WTC11 (cell line): ENCODE data around the gene PRKCE. TPM values are rescaled to one million over a fixed set of nuclear protein-coding genes. Genes with fewer than 3 reads are reported as not detected.

Experiments
- ATAC-seq: fragments of 200-7000 bp; cut with Tn5 transposase; 2 replicates; pipeline ENCODE4 v1.10.0; 2021; ENCODE audit warnings: mild to moderate bottlenecking, moderate library complexity
- CTCF ChIA-PET: fragments of 300-600 bp; sonication (Branson Sonifier 250); formaldehyde crosslinking; loops from one replicate; lab custom pipeline; 2021; ENCODE audit warnings: antibody characterized with exemption; lab: Charles Lee
- POLR2A ChIA-PET: fragments of 350-600 bp; sonication (Branson Sonifier 250); formaldehyde crosslinking; loops from one replicate; lab custom pipeline; 2021; ENCODE audit warnings: antibody characterized with exemption; lab: Charles Lee
- DNase-seq: peaks from one replicate; pipeline ENCODE4 v3.0.0; 2021; ENCODE audit warnings: low spot score
- H3K27ac Mint-ChIP-seq: 2 replicates; pipeline ENCODE4 v1.8.0; 2021; ENCODE audit warnings: mixed read lengths
- H3K27me3 Mint-ChIP-seq: 2 replicates; pipeline ENCODE4 v1.8.0; 2021; ENCODE audit warnings: low read depth, mild to moderate bottlenecking, moderate library complexity, mixed read lengths
- H3K36me3 Mint-ChIP-seq: 2 replicates; pipeline ENCODE4 v1.8.0; 2021; ENCODE audit warnings: mixed read lengths
- H3K4me1 Mint-ChIP-seq: 2 replicates; pipeline ENCODE4 v1.8.0; 2022; ENCODE audit warnings: mixed read lengths
- H3K4me3 Mint-ChIP-seq: 2 replicates; pipeline ENCODE4 v1.8.0; 2021; ENCODE audit warnings: mild to moderate bottlenecking, moderate library complexity, mixed read lengths
- H3K9me3 Mint-ChIP-seq: 2 replicates; pipeline ENCODE4 v1.8.0; 2021; ENCODE audit warnings: mixed read lengths
- ATF1 ChIP-seq: sonication (generic); formaldehyde crosslinking; IDR thresholded peaks from 2 replicates; pipeline ENCODE4 v1.8.1; 2023; ENCODE audit warnings: mild to moderate bottlenecking, moderate library complexity, missing genetic modification reagents
- GTF2I ChIP-seq: fragments of 250-450 bp; sonication (Bioruptor Pico); conservative IDR thresholded peaks from 2 replicates; pipeline ENCODE4 v1.4.0; 2021; ENCODE audit warnings: mild to moderate bottlenecking
- HMGA2 ChIP-seq: fragments of 250-450 bp; sonication (Bioruptor Pico); IDR thresholded peaks from 2 replicates; pipeline ENCODE4 v1.4.0; 2021; ENCODE audit warnings: mild to moderate bottlenecking, moderate library complexity
- KAT7 ChIP-seq: sonication (generic); formaldehyde crosslinking; IDR thresholded peaks from 2 replicates; pipeline ENCODE4 v1.8.1; 2023; ENCODE audit warnings: missing genetic modification reagents, mild to moderate bottlenecking, borderline replicate concordance
- MYBL2 ChIP-seq: sonication (generic); formaldehyde crosslinking; IDR thresholded peaks from 2 replicates; pipeline ENCODE4 v1.8.1; 2023; ENCODE audit warnings: mild to moderate bottlenecking, moderate library complexity, missing genetic modification reagents
- total RNA-seq: library from RNA; stranded (reverse); gene quantifications from 3 replicates; pipeline ENCODE4 v1.2.3, GENCODE V29; 2021
- TF ChIP-seq, protein P1 (sequence below): fragments of 250-450 bp; sonication (Bioruptor Pico); IDR thresholded peaks from 2 replicates; pipeline ENCODE4 v1.9.0; 2021; ENCODE audit warnings: mild to moderate bottlenecking
- TF ChIP-seq, protein P2 (sequence below): sonication (generic); formaldehyde crosslinking; IDR thresholded peaks from 2 replicates; pipeline ENCODE4 v1.8.0; 2023; ENCODE audit warnings: mild to moderate bottlenecking, missing genetic modification reagents
- TF ChIP-seq, protein P3 (sequence below): fragments of 200-600 bp; IDR thresholded peaks from 2 replicates; pipeline ENCODE4 v1.8.0; 2022; ENCODE audit warnings: antibody characterized with exemption
- TF ChIP-seq, protein P4 (sequence below): fragments of 250-450 bp; sonication (Bioruptor Pico); IDR thresholded peaks from 2 replicates; pipeline ENCODE4 v1.9.0; 2021; ENCODE audit warnings: mild to moderate bottlenecking
- TF ChIP-seq, protein P5 (sequence below): sonication (generic); formaldehyde crosslinking; IDR thresholded peaks from 2 replicates; pipeline ENCODE4 v1.8.1; 2023; ENCODE audit warnings: mild to moderate bottlenecking, missing genetic modification reagents
- TF ChIP-seq, protein P6 (sequence below): sonication (generic); formaldehyde crosslinking; conservative IDR thresholded peaks from 2 replicates; pipeline ENCODE4 v1.8.1; 2023; ENCODE audit warnings: mild to moderate bottlenecking, low read depth, missing genetic modification reagents, moderate library complexity
- TF ChIP-seq, protein P7 (sequence below): sonication (generic); formaldehyde crosslinking; IDR thresholded peaks from 2 replicates; pipeline ENCODE4 v1.8.0; 2022; ENCODE audit warnings: mild to moderate bottlenecking, missing genetic modification reagents

PRKCE gene
- total RNA-seq, 1 experiment from 2014 or later: 5.8 TPM

DNA sequence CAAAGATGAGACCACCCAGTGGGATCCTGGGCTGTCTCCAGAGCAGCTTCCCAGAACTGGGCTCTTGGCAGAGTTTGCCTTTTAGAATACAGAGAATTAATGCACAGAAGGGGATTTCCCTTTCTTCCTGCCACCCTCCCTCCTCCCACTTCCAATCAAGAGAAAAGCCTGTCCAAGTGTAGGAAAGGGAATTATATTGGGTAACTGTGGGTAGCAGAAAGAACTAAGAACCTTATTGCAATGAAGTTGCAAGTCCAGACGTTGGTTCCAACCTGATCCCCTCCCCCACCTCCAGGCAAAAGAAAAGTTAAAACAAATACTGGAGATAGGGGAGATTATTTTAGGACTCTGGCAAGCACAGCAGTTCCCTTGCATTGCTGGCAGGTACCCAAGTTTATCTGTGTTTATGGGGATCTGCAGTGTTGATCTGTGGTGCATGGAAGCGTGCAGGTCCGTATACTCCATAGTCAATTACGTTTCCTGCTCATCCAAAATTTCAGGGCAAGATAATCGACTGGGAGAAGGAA, 114.3 kb downstream of the PRKCE start:
- ChIA-PET CTCF (no interaction called here), POLR2A (no interaction called here)
- TF ChIP-seq, protein P1, sequence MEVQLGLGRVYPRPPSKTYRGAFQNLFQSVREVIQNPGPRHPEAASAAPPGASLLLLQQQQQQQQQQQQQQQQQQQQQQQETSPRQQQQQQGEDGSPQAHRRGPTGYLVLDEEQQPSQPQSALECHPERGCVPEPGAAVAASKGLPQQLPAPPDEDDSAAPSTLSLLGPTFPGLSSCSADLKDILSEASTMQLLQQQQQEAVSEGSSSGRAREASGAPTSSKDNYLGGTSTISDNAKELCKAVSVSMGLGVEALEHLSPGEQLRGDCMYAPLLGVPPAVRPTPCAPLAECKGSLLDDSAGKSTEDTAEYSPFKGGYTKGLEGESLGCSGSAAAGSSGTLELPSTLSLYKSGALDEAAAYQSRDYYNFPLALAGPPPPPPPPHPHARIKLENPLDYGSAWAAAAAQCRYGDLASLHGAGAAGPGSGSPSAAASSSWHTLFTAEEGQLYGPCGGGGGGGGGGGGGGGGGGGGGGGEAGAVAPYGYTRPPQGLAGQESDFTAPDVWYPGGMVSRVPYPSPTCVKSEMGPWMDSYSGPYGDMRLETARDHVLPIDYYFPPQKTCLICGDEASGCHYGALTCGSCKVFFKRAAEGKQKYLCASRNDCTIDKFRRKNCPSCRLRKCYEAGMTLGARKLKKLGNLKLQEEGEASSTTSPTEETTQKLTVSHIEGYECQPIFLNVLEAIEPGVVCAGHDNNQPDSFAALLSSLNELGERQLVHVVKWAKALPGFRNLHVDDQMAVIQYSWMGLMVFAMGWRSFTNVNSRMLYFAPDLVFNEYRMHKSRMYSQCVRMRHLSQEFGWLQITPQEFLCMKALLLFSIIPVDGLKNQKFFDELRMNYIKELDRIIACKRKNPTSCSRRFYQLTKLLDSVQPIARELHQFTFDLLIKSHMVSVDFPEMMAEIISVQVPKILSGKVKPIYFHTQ (CRISPR knock-in tag): no peak
- TF ChIP-seq ATF1 (CRISPR knock-in tag) (no peak), HMGA2 (CRISPR knock-in tag) (no peak), GTF2I (no peak), KAT7 (CRISPR knock-in tag) (no peak), MYBL2 (CRISPR knock-in tag) (no peak)
- TF ChIP-seq, protein P2, sequence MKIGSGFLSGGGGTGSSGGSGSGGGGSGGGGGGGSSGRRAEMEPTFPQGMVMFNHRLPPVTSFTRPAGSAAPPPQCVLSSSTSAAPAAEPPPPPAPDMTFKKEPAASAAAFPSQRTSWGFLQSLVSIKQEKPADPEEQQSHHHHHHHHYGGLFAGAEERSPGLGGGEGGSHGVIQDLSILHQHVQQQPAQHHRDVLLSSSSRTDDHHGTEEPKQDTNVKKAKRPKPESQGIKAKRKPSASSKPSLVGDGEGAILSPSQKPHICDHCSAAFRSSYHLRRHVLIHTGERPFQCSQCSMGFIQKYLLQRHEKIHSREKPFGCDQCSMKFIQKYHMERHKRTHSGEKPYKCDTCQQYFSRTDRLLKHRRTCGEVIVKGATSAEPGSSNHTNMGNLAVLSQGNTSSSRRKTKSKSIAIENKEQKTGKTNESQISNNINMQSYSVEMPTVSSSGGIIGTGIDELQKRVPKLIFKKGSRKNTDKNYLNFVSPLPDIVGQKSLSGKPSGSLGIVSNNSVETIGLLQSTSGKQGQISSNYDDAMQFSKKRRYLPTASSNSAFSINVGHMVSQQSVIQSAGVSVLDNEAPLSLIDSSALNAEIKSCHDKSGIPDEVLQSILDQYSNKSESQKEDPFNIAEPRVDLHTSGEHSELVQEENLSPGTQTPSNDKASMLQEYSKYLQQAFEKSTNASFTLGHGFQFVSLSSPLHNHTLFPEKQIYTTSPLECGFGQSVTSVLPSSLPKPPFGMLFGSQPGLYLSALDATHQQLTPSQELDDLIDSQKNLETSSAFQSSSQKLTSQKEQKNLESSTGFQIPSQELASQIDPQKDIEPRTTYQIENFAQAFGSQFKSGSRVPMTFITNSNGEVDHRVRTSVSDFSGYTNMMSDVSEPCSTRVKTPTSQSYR (CRISPR knock-in tag): no peak
- TF ChIP-seq, protein P3, sequence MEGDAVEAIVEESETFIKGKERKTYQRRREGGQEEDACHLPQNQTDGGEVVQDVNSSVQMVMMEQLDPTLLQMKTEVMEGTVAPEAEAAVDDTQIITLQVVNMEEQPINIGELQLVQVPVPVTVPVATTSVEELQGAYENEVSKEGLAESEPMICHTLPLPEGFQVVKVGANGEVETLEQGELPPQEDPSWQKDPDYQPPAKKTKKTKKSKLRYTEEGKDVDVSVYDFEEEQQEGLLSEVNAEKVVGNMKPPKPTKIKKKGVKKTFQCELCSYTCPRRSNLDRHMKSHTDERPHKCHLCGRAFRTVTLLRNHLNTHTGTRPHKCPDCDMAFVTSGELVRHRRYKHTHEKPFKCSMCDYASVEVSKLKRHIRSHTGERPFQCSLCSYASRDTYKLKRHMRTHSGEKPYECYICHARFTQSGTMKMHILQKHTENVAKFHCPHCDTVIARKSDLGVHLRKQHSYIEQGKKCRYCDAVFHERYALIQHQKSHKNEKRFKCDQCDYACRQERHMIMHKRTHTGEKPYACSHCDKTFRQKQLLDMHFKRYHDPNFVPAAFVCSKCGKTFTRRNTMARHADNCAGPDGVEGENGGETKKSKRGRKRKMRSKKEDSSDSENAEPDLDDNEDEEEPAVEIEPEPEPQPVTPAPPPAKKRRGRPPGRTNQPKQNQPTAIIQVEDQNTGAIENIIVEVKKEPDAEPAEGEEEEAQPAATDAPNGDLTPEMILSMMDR: no peak
- TF ChIP-seq, protein P4, sequence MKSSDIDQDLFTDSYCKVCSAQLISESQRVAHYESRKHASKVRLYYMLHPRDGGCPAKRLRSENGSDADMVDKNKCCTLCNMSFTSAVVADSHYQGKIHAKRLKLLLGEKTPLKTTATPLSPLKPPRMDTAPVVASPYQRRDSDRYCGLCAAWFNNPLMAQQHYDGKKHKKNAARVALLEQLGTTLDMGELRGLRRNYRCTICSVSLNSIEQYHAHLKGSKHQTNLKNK (CRISPR knock-in tag): no peak
- TF ChIP-seq, protein P5, sequence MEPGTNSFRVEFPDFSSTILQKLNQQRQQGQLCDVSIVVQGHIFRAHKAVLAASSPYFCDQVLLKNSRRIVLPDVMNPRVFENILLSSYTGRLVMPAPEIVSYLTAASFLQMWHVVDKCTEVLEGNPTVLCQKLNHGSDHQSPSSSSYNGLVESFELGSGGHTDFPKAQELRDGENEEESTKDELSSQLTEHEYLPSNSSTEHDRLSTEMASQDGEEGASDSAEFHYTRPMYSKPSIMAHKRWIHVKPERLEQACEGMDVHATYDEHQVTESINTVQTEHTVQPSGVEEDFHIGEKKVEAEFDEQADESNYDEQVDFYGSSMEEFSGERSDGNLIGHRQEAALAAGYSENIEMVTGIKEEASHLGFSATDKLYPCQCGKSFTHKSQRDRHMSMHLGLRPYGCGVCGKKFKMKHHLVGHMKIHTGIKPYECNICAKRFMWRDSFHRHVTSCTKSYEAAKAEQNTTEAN (CRISPR knock-in tag): no peak
- TF ChIP-seq, protein P6, sequence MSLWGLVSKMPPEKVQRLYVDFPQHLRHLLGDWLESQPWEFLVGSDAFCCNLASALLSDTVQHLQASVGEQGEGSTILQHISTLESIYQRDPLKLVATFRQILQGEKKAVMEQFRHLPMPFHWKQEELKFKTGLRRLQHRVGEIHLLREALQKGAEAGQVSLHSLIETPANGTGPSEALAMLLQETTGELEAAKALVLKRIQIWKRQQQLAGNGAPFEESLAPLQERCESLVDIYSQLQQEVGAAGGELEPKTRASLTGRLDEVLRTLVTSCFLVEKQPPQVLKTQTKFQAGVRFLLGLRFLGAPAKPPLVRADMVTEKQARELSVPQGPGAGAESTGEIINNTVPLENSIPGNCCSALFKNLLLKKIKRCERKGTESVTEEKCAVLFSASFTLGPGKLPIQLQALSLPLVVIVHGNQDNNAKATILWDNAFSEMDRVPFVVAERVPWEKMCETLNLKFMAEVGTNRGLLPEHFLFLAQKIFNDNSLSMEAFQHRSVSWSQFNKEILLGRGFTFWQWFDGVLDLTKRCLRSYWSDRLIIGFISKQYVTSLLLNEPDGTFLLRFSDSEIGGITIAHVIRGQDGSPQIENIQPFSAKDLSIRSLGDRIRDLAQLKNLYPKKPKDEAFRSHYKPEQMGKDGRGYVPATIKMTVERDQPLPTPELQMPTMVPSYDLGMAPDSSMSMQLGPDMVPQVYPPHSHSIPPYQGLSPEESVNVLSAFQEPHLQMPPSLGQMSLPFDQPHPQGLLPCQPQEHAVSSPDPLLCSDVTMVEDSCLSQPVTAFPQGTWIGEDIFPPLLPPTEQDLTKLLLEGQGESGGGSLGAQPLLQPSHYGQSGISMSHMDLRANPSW: no peak
- TF ChIP-seq, protein P7, sequence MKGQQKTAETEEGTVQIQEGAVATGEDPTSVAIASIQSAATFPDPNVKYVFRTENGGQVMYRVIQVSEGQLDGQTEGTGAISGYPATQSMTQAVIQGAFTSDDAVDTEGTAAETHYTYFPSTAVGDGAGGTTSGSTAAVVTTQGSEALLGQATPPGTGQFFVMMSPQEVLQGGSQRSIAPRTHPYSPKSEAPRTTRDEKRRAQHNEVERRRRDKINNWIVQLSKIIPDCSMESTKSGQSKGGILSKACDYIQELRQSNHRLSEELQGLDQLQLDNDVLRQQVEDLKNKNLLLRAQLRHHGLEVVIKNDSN: no peak
- DNase-seq (no peak), ATAC-seq (no peak)
- no peak overlapping the region for H3K27ac Mint-ChIP-seq
- H3K9me3 Mint-ChIP-seq: no peaks in the 10 kb centered on the region
- no peak overlapping the region for H3K4me3 Mint-ChIP-seq
- H3K27me3 Mint-ChIP-seq: no peaks in the 10 kb centered on the region
- no peaks in the 10 kb centered on the region for H3K36me3 Mint-ChIP-seq
- H3K4me1 Mint-ChIP-seq: peaks cover 20% of the 10 kb centered on the region
